Measurements from ENCODE around the gene RNU6-8. TPM values are rescaled to one million over a fixed set of nuclear protein-coding genes. Genes with fewer than 3 reads are reported as not detected.

Gene RNU6-8
- total and polyA plus RNA-seq, 9 donors = not detected

DNA sequence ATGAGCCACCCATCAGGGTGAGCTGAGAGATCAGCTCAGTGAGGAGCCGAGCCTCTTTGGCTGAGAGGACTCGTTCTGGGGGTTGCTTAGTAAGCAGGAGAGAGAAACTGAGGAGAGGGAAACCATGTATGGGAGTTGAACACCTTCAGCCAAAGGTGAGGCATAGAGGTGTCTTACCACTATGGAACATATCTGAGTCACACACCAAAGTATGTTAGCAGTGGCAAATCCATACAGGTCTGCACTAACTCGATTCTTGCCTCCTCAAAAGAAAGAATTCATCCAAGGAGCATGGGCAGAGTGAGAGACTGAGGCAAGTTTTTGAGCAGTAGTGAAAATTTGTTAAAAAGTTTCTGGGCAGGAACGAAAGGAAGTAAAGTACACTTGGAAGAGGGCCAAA lies 46.7 kb upstream of the RNU6-8 start:
- H3K9me3 ChIP-seq = no peaks in the 10 kb centered on the region
- WGBS, 3 donors = 93 to 95% (median 95%) methylated on average over 4 of the region's 4 CpGs
- no peaks in the 10 kb centered on the region for H3K27me3 ChIP-seq
- H3K36me3 ChIP-seq = no peaks in the 10 kb centered on the region
- intact Hi-C loops (cut with DNase I) = loop anchor here (5.0 to 10.0 kb wide), 12 partner anchors 45 to 745 kb away; partner anchors contain the start of genes ARHGAP5 (in 1 of the 4), RNU6-7 (in 1 of the 4) and RNU6-8 (in 1 of the 4)
- TF ChIP-seq EP300 (IDR thresholded peaks at IDR 0.05) = no peak
- no peak overlapping the region for H3K4me3 ChIP-seq
- DNase-seq = no peak
- no peak overlapping the region for H3K27ac ChIP-seq
- no peaks in the 10 kb centered on the region for H3K4me1 ChIP-seq (ENCODE audit: insufficient read depth)

DNA sequence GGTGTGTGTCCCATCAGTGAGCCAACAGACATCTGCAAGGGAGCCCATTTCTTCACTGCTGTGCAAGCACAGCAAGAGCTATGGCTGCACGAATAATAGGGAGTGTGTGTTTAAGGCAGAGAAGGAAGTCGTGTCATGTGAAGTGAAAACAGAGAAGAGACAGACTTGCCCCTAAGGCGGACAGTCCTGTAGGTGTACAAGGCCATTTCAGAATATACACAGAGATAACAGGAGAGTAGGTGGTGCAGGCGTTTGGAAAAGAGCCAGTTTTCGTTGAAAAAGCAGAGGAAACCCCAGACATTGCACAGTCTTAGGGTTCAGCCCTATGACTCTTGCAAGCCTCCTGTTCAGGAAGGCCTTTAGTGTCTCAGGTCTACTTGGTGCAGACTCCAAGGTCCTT lies 46.3 kb upstream of the RNU6-8 start:
- H3K36me3 ChIP-seq = no peaks in the 10 kb centered on the region
- no peak overlapping the region for H3K27ac ChIP-seq
- no peak overlapping the region for H3K4me3 ChIP-seq
- DNase-seq = no peak
- H3K27me3 ChIP-seq = no peaks in the 10 kb centered on the region
- H3K9me3 ChIP-seq = no peaks in the 10 kb centered on the region
- TF ChIP-seq POLR2A (IDR thresholded peaks at IDR 0.05) (no peak), EP300 (IDR thresholded peaks at IDR 0.05) (no peak)
- TF ChIP-seq, protein P1, sequence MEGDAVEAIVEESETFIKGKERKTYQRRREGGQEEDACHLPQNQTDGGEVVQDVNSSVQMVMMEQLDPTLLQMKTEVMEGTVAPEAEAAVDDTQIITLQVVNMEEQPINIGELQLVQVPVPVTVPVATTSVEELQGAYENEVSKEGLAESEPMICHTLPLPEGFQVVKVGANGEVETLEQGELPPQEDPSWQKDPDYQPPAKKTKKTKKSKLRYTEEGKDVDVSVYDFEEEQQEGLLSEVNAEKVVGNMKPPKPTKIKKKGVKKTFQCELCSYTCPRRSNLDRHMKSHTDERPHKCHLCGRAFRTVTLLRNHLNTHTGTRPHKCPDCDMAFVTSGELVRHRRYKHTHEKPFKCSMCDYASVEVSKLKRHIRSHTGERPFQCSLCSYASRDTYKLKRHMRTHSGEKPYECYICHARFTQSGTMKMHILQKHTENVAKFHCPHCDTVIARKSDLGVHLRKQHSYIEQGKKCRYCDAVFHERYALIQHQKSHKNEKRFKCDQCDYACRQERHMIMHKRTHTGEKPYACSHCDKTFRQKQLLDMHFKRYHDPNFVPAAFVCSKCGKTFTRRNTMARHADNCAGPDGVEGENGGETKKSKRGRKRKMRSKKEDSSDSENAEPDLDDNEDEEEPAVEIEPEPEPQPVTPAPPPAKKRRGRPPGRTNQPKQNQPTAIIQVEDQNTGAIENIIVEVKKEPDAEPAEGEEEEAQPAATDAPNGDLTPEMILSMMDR (IDR thresholded peaks at IDR 0.05) = no peak
- intact Hi-C loops (cut with DNase I) = loop anchor here in 3 of 4 donors (5.0 to 10.0 kb wide), 4 partner anchors 182 to 745 kb away; no protein-coding TSS in a partner anchor
- H3K4me1 ChIP-seq (ENCODE audit: insufficient read depth) = no peaks in the 10 kb centered on the region
- 68 to 79% (median 69%) methylated on average over 5 of the region's 5 CpGs for WGBS, 3 donors

DNA sequence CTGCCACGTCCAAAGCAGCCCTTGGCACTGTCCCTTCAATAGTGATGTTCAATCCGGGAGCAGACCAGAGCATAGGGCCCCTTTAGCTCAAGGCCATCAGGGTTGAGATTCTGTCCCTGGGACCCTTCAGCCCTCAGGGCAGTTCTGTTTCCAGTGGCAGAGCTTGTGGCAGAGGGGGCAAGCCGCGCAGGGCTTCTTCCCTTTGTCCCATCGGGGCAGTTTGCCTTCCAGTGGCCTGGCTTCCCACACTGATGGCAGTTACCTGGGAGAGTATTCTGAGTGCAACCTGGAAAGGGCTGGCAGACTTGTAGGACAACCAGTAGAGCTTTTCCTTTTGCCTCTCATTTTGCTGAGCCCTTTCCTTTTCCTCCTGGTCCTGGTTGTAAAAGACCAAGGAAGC lies 43.7 kb upstream of the RNU6-8 start:
- H3K4me3 ChIP-seq = no peak overlapping the region
- H3K9me3 ChIP-seq = no peaks in the 10 kb centered on the region
- H3K27ac ChIP-seq = no peak overlapping the region
- no peak for DNase-seq
- H3K27me3 ChIP-seq = no peaks in the 10 kb centered on the region
- WGBS, 3 donors = 89 to 99% (median 94%) methylated on average over 5 of the region's 5 CpGs
- H3K4me1 ChIP-seq (ENCODE audit: insufficient read depth) = no peaks in the 10 kb centered on the region
- intact Hi-C loops (cut with DNase I) = loop anchor here in 3 of 4 donors (5.0 to 10.0 kb wide), 4 partner anchors 179 to 742 kb away; no protein-coding TSS in a partner anchor
- no peak for TF ChIP-seq EP300 (IDR thresholded peaks at IDR 0.05)
- TF ChIP-seq, protein P1 (IDR thresholded peaks at IDR 0.05) = no peak
- TF ChIP-seq POLR2A (IDR thresholded peaks at IDR 0.05) = no peak
- no peaks in the 10 kb centered on the region for H3K36me3 ChIP-seq

DNA sequence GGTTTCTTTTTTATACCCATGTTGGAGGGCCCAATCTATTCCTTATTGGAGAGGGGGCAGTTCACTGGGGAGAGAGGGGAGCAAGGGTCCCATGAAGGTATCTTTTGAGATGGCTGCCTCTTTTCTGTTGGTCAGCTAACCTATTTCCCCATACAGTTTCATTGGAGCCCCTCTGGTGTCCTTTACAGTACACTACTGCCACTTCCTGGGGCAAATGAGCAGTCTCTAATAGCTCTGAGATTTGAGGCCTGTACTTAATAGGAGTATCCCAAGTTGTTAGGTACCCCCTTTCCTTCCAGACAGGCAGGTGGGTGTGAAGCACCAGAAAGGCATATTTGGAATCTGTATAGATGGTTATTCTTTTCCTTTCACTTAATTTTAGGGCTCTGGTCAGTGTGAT lies 41.3 kb upstream of the RNU6-8 start:
- Histone ChIP-seq H3K4me3 (no peak overlapping the region), H3K36me3 (no peaks in the 10 kb centered on the region), H3K9me3 (no peaks in the 10 kb centered on the region), H3K27me3 (no peaks in the 10 kb centered on the region), H3K4me1 (ENCODE audit: insufficient read depth) (no peaks in the 10 kb centered on the region), H3K27ac (no peak overlapping the region)
- TF ChIP-seq, protein P1 (IDR thresholded peaks at IDR 0.05) = no peak
- TF ChIP-seq POLR2A (IDR thresholded peaks at IDR 0.05) (no peak), EP300 (IDR thresholded peaks at IDR 0.05) (no peak)
- DNase-seq = no peak
- intact Hi-C loops (cut with DNase I) = loop anchor here in 3 of 4 donors (5.0 to 10.0 kb wide), 4 partner anchors 230 to 1842 kb away; no protein-coding TSS in a partner anchor

DNA sequence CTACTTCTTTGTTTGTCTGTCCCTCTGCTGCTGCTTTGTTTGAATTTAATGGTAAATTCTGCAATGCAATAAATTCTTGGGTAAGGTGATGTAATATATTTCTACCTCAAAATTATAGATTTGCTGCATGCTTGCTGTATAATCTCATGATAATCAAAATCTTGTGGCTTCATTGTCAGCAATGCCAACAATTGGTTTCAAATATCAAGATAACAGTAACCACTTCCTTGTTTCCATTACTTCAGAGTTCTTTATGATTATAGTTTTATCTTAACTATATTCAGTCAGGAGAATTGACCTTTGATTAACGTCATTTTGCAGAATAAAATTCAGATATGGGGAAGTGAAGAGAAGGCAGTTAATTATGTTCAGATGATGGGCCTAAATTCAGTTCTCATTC lies 30.2 kb upstream of the RNU6-8 start:
- H3K36me3 ChIP-seq = no peaks in the 10 kb centered on the region
- H3K27me3 ChIP-seq = no peaks in the 10 kb centered on the region
- DNase-seq = no peak
- no peak overlapping the region for H3K27ac ChIP-seq
- 72 to 84% (median 73%) methylated on average over 1 of the region's 1 CpG for WGBS, 3 donors
- no peak overlapping the region for H3K4me3 ChIP-seq
- no peaks in the 10 kb centered on the region for H3K4me1 ChIP-seq (ENCODE audit: insufficient read depth)
- no peaks in the 10 kb centered on the region for H3K9me3 ChIP-seq
- intact Hi-C loops (cut with DNase I) = no loop called here
- TF ChIP-seq, protein P1 (IDR thresholded peaks at IDR 0.05) = no peak
- TF ChIP-seq POLR2A (IDR thresholded peaks at IDR 0.05) (no peak), EP300 (IDR thresholded peaks at IDR 0.05) (no peak)

All from ovary (tissue), 9 donors.